Spleen (tissue), 13 donors: ENCODE data around the gene SKAP2. TPM values are rescaled to one million over a fixed set of nuclear protein-coding genes. Genes with fewer than 3 reads are reported as not detected.
A peak's percentile ranks its signal among the peaks of the same experiment; 100 is the strongest.

Experiments used
- DNase-seq: peaks from one replicate; pipeline ENCODE4 v3.0.0-alpha.2; 2020
- H3K27ac ChIP-seq, 8 donors: fragments of 200-600 bp; sonication (generic) in 7 of 8; 1 replicate in 4 of 8; 2 replicates in 4 of 8; pipeline versions ENCODE4 v1.5.0 to v1.8.0; 2016 to 2021; ENCODE audit warnings: inconsistent platforms in 4 of 8, mild to moderate bottlenecking in 4 of 8, moderate library complexity in 1 of 8
- H3K27me3 ChIP-seq, 7 donors: fragments of 200-600 bp; sonication (generic) in 6 of 7; replicated peaks in 1 of 7; 1 replicate in 4 of 7; 2 replicates in 3 of 7; pipeline versions ENCODE4 v1.5.0 to v1.8.0; 2016 to 2021; ENCODE audit warnings: inconsistent platforms in 3 of 7, mild to moderate bottlenecking in 1 of 7
- H3K36me3 ChIP-seq, 6 donors: fragments of 200-600 bp; sonication (generic) in 5 of 6; 1 replicate in 4 of 6; 2 replicates in 2 of 6; pipeline versions ENCODE4 v1.5.0 to v1.8.0; 2016 to 2021; ENCODE audit warnings: inconsistent platforms in 2 of 6
- H3K4me1 ChIP-seq, 6 donors: fragments of 200-600 bp; sonication (generic) in 5 of 6; 1 replicate in 3 of 6; 2 replicates in 3 of 6; pipeline versions ENCODE4 v1.5.0 to v1.8.0; 2016 to 2021; ENCODE audit warnings: inconsistent platforms in 3 of 6
- H3K4me3 ChIP-seq, 8 donors: fragments of 200-600 bp; sonication (generic) in 7 of 8; 1 replicate in 4 of 8; 2 replicates in 4 of 8; pipeline versions ENCODE4 v1.5.0 to v1.8.0; 2016 to 2021; ENCODE audit warnings: inconsistent platforms in 4 of 8, mild to moderate bottlenecking in 4 of 8, moderate library complexity in 2 of 8
- H3K9me3 ChIP-seq, 8 donors: fragments of 200-600 bp; sonication (generic) in 7 of 8; 1 replicate in 4 of 8; 2 replicates in 4 of 8; pipeline versions ENCODE4 v1.5.0 to v1.8.0; 2016 to 2021; ENCODE audit warnings: inconsistent platforms in 4 of 8
- CTCF ChIP-seq, 11 experiments: fragments of 200-600 bp in 7 of 11; fragments of 450-650 bp in 4 of 11; sonication (generic) in 4 of 11; IDR thresholded peaks in 8 of 11; conservative IDR thresholded peaks in 3 of 11; 1 replicate in 7 of 11; 2 replicates in 4 of 11; pipeline versions ENCODE4 v1.4.0 to v1.8.0; 2016 to 2021; ENCODE audit warnings: antibody characterized with exemption in 11 of 11, inconsistent platforms in 4 of 11, mild to moderate bottlenecking in 1 of 11
- POLR2A ChIP-seq, 3 donors: fragments of 450-650 bp; IDR thresholded peaks; one replicate each; pipeline ENCODE4 v1.5.1; 2017; ENCODE audit warnings: antibody characterized with exemption in 3 of 3, mild to moderate bottlenecking in 1 of 3
- POLR2AphosphoS5 ChIP-seq, 3 donors: sonication (generic); formaldehyde crosslinking; IDR thresholded peaks; one replicate each; pipeline ENCODE4 v1.5.1; 2017; ENCODE audit warnings: antibody characterized with exemption in 3 of 3
- WGBS, 5 donors: extraction: QIAGEN DNeasy Blood & Tissue Kit in 3 of 5; methylation state at CpG; one replicate each; pipeline versions ENCODE4 v1.1.5 to v1.1.7; 2013 to 2018; 5-methylcytosine and 5-hydroxymethylcytosine counted together
- intact Hi-C: fragments of 100-400 bp; cut with DNase I; formaldehyde crosslinking; loops from one replicate; pipeline ENCODE4 v1.15.0; 2023; ENCODE audit warnings: low total_unique reads
- long read RNA-seq, 2 donors: transcript quantifications; one replicate each; lab custom pipeline, GENCODE V29; 2026
- polyA plus RNA-seq, 3 donors: library from polyadenylated mRNA; stranded (reverse); fragments of 200-250 nt; gene quantifications; one replicate each; pipeline ENCODE4 v1.2.1, GENCODE V29; 2013
- total RNA-seq, 7 donors: library from RNA; depleted of rRNA in 3 of 7; stranded (reverse); fragments of >200 nt in 3 of 7; fragmentation: NEBNext Ultra II Directional in 4 of 7; extraction: Animal tissue kit (Norgen Biotek cat#: 25700) in 4 of 7; gene quantifications; one replicate each; pipeline versions ENCODE4 v1.1.0 to v1.2.1, GENCODE V29; 2016 to 2021
- donor health status: healthy with polysubstance abuse.
- donor health status: DM: no; HTN: no; CAD: no; lungs with moderate emphysema.
- donor health status: DM: no; HTN: no; CAD: no.
- donor health status: Bipolar disorder and iron deficiency.
- donor health status: healthy.
- donor health status: DM: no; HTN: no; CAD: no.
- donor health status: DM: yes; HTN: yes; CAD: no.

SKAP2 gene
- 10 to 100 TPM; 58.4 to 87.2 (median 65.6) TPM for total RNA-seq
- 10 to 100 TPM; 14.8 to 29.9 (median 25.2) TPM for polyA plus RNA-seq
- long read RNA-seq, donor 1, transcript SKAP2-201 (13 exons, 3,998 nt): major isoform, 11 of 40 reads
- long read RNA-seq, donor 1, partial matches to known transcripts: 28 of 40 reads
- long read RNA-seq, donor 1, other reads (novel, unspliced or antisense): 0 of 40 reads
- long read RNA-seq, donor 2, transcript SKAP2-201 (13 exons, 3,998 nt): major isoform, 7 of 7 reads
- long read RNA-seq, donor 2, partial matches to known transcripts: 0 of 7 reads
- long read RNA-seq, donor 2, other reads (novel, unspliced or antisense): 0 of 7 reads

- Histone ChIP-seq H3K27ac (peak within 1 kb of the TSS; percentile 93 to 100 (median 99)), H3K36me3 (no peaks in the 10 kb centered on the region), H3K4me3 (peak within 1 kb of the TSS; percentile 59 to 96 (median 72)), H3K27me3 (no peaks in the 10 kb centered on the region), H3K4me1 (peaks cover 6 to 51% (median 31%) of the 10 kb centered on the region in 6 donors), H3K9me3 (no peaks in the 10 kb centered on the region)
- intact Hi-C loops: no loop called here
- 0 to 1% (median 1%) methylated on average over 49 to 52 of the region's 52 CpGs for WGBS, 5 donors
- DNase-seq: peak; percentile 99
- TF ChIP-seq POLR2A (IDR thresholded peaks at IDR 0.05) (peak; percentile 38 to 98 (median 86)), CTCF (IDR thresholded peaks at IDR 0.05 in 8 of 11, conservative IDR thresholded peaks at IDR 0.05 in 3 of 11) (peak in 1 of 11 experiments; percentile 16), POLR2AphosphoS5 (IDR thresholded peaks at IDR 0.05) (peak; percentile 97 to 99 (median 99))
Observed at GRCh38 chr7:26864309-26865093, at the start of gene SKAP2. Gene SKAP2 (minus strand): TSS chr7:26864590. CDS start chr7:26864429, 161 bp downstream.

- Histone ChIP-seq H3K9me3 (no peaks in the 10 kb centered on the region), H3K4me1 (peaks cover 0 to 3% (median 0%) of the 10 kb centered on the region in 6 donors), H3K4me3 (peak overlapping the region in 1 of 8 donors; percentile 51), H3K27ac (peak overlapping the region in 4 of 8 donors; percentile 10 to 80 (median 58)), H3K27me3 (no peaks in the 10 kb centered on the region), H3K36me3 (no peaks in the 10 kb centered on the region)
- no peak for DNase-seq
- intact Hi-C loops: no loop called here
- 83 to 89% (median 87%) methylated on average over 1 of the region's 1 CpG for WGBS, 5 donors
- TF ChIP-seq POLR2A (IDR thresholded peaks at IDR 0.05): no peak
- no peak for TF ChIP-seq CTCF (IDR thresholded peaks at IDR 0.05 in 8 of 11, conservative IDR thresholded peaks at IDR 0.05 in 3 of 11)
- no peak for TF ChIP-seq POLR2AphosphoS5 (IDR thresholded peaks at IDR 0.05)
Observed at GRCh38 chr7:26912933-26913536, 48.6 kb upstream of the SKAP2 start.

- DNase-seq: no peak
- intact Hi-C loops: no loop called here
- Histone ChIP-seq H3K27ac (peak overlapping the region in 5 of 8 donors; percentile 28 to 80 (median 46)), H3K27me3 (no peaks in the 10 kb centered on the region), H3K36me3 (no peaks in the 10 kb centered on the region), H3K9me3 (no peaks in the 10 kb centered on the region), H3K4me1 (peaks cover 0 to 3% (median 0%) of the 10 kb centered on the region in 6 donors), H3K4me3 (peak overlapping the region in 1 of 8 donors; percentile 51)
- TF ChIP-seq CTCF (IDR thresholded peaks at IDR 0.05 in 8 of 11, conservative IDR thresholded peaks at IDR 0.05 in 3 of 11) (no peak), POLR2A (IDR thresholded peaks at IDR 0.05) (no peak), POLR2AphosphoS5 (IDR thresholded peaks at IDR 0.05) (no peak)
Observed at GRCh38 chr7:26912338-26912737, 47.9 kb upstream of the SKAP2 start.
